H1 (cell line): ENCODE results near the gene PTPN22. TPM values are rescaled to one million over a fixed set of nuclear protein-coding genes. Genes with fewer than 3 reads are reported as not detected.

ENCODE experiments used
- CHD7 ChIP-seq: fragments of 300-600 bp; sonication (generic); IDR thresholded peaks from 2 replicates; pipeline ENCODE4 v1.7.1; 2012; ENCODE audit warnings: low read length, moderate library complexity, mild to moderate bottlenecking, inconsistent platforms; ENCODE audit not compliant: insufficient replicate concordance
- NRF1 ChIP-seq: IDR thresholded peaks from 2 replicates; pipeline ENCODE4 v1.6.1; 2011; ENCODE audit warnings: mild to moderate bottlenecking, low read depth, low read length, improper control_type of control experiment
- RBBP5 ChIP-seq: IDR thresholded peaks from 2 replicates; pipeline ENCODE4 v1.7.1; 2012; ENCODE audit warnings: low read depth, mild to moderate bottlenecking, inconsistent platforms, low read length, moderate library complexity, borderline replicate concordance
- polyA plus RNA-seq, 7 experiments: library from polyadenylated mRNA; depleted of rRNA in 3 of 7; stranded (reverse) in 5 of 7; unstranded in 2 of 7; fragments of >200 nt in 5 of 7; fragments of 200-250 nt in 2 of 7; gene quantifications; 1 replicate in 5 of 7; 2 replicates in 1 of 7; 4 replicates in 1 of 7; pipeline versions ENCODE4 v1.2.1 to v1.2.3, GENCODE V29; 2011 to 2013; ENCODE audit warnings: missing spikeins in 2 of 7, mixed read lengths in 2 of 7
- total RNA-seq: library from RNA; stranded (reverse); fragmentation: NEBNext Ultra II Directional; extraction: Animal tissue kit (Norgen Biotek cat#: 25700); gene quantifications from 2 replicates; pipeline ENCODE4 v1.2.1, GENCODE V29; 2021

Gene PTPN22
- total and polyA plus RNA-seq, 2 of the 8 experiments (the other 6 are each of a cell fraction or from before 2014, with no cell fraction given), result not detected

GRCh38 chr1:113859478-113860175, 11.9 kb downstream of the PTPN22 start (continued):
- TF ChIP-seq CHD7 (no peak), NRF1 (no peak), RBBP5 (no peak)
